T-helper 1 cell (primary cell): Measurements from ENCODE around the gene LACTBL1.
A peak's percentile ranks its signal among the peaks of the same experiment; 100 is the strongest.
"Not testable (repeated sequence)": the region's sequence is repeated elsewhere in the genome, so short reads cannot be mapped to it uniquely, and the experiment has no call there.

Source experiments
- DNase-seq, 5 donors: peaks; one replicate each; pipeline ENCODE4 v3.0.0-alpha.2; 2012 to 2020
- total RNA-seq, 4 donors: gene quantifications; one replicate each; lab custom pipeline; 2026; lab: John Stamatoyannopoulos, UW

The LACTBL1 gene
- 0 reads per million in 4 donors for total RNA-seq

GRCh38 chr1:22972760-22973159 is at the start of gene LACTBL1:
Gene LACTBL1, minus strand, starts transcription at chr1:22972866. Its CDS starts 550 bp downstream, at chr1:22972316.
- no peak for DNase-seq

- DNase-seq: no peak
These were observed 49.2 kb upstream of the LACTBL1 start for GRCh38 chr1:23021834-23022233.

- DNase-seq: no peak
These were observed 48.2 kb upstream of the LACTBL1 start for GRCh38 chr1:23020706-23021405.

GRCh38 chr1:23019863-23020625 is 47.4 kb upstream of the LACTBL1 start:
- DNase-seq: peak in 3 of 5 donors; percentile 5 to 19 (median 8)

GRCh38 chr1:23019094-23019862 is 46.6 kb upstream of the LACTBL1 start, which contains the start of gene KDM1A:
Gene KDM1A, plus strand, starts transcription at chr1:23019468. Its CDS starts 129 bp downstream, at chr1:23019597.
- DNase-seq: peak; percentile 80 to 95 (median 87)

GRCh38 chr1:23018661-23019093 is 46.0 kb upstream of the LACTBL1 start:
- no peak for DNase-seq

GRCh38 chr1:23013657-23014056 is 41.0 kb upstream of the LACTBL1 start:
- DNase-seq: no peak

GRCh38 chr1:23010025-23010424 is 37.4 kb upstream of the LACTBL1 start:
- DNase-seq: not testable (repeated sequence)

GRCh38 chr1:23008901-23009300 is 36.2 kb upstream of the LACTBL1 start:
- no peak for DNase-seq

- DNase-seq: no peak
These were observed 34.4 kb upstream of the LACTBL1 start for GRCh38 chr1:23007106-23007505.

GRCh38 chr1:23004769-23005168 is 32.1 kb upstream of the LACTBL1 start:
- DNase-seq: not testable (repeated sequence)

GRCh38 chr1:23004112-23004511 is 31.4 kb upstream of the LACTBL1 start:
- DNase-seq: no peak

- not testable (repeated sequence) for DNase-seq
These were observed 29.6 kb upstream of the LACTBL1 start for GRCh38 chr1:23002218-23002617.

- DNase-seq: not testable (repeated sequence)
These were observed 27.5 kb upstream of the LACTBL1 start for GRCh38 chr1:23000133-23000532.

- DNase-seq: not testable (repeated sequence)
These were observed 24.9 kb upstream of the LACTBL1 start for GRCh38 chr1:22997528-22997927.

GRCh38 chr1:22995774-22996173 is 23.1 kb upstream of the LACTBL1 start:
- DNase-seq: no peak

- not testable (repeated sequence) for DNase-seq
These were observed 20.6 kb upstream of the LACTBL1 start for GRCh38 chr1:22993220-22993795.

GRCh38 chr1:22992384-22992783 is 19.7 kb upstream of the LACTBL1 start:
- DNase-seq: not testable (repeated sequence)

- no peak for DNase-seq
These were observed 11.3 kb upstream of the LACTBL1 start for GRCh38 chr1:22983944-22984343.

- not testable (repeated sequence) for DNase-seq
These were observed 7.8 kb upstream of the LACTBL1 start for GRCh38 chr1:22980471-22980790.

GRCh38 chr1:22978299-22978698 is 5.6 kb upstream of the LACTBL1 start:
- DNase-seq: no peak

GRCh38 chr1:22976461-22977243 is 4.0 kb upstream of the LACTBL1 start:
- peak in 4 of 5 donors; percentile 27 to 45 (median 38) for DNase-seq
